Activated effector memory CD4-positive, alpha-beta T cell treated with anti-CD3 and anti-CD28 coated beads, Interleukin-2, amount 50 U/mL, for 16 hours (primary cell): ENCODE results near the gene IL17RB.

Experiments
- DNase-seq: peaks from one replicate; pipeline ENCODE4 v3.0.0-alpha.2; 2020

Gene IL17RB

GRCh38 chr3:53865732-53866499, 19.5 kb downstream of the IL17RB start:
- DNase-seq, result no peak

- DNase-seq, result no peak
These were observed 34.3 kb downstream of the IL17RB start for GRCh38 chr3:53880396-53881345.

- peak; percentile 95 for DNase-seq
These were observed 35.6 kb downstream of the IL17RB start, which contains the start of gene ACTR8 for GRCh38 chr3:53881691-53882593. Gene ACTR8 (minus strand): TSS chr3:53882152. CDS start chr3:53882101, 51 bp downstream.

- no peak for DNase-seq
These were observed 36.6 kb downstream of the IL17RB start for GRCh38 chr3:53883008-53883407.

- DNase-seq, result no peak
These were observed 38.3 kb downstream of the IL17RB start for GRCh38 chr3:53884623-53885022.

GRCh38 chr3:53885239-53885638, 38.9 kb downstream of the IL17RB start:
- no peak for DNase-seq

- DNase-seq, result no peak
These were observed 41.1 kb downstream of the IL17RB start for GRCh38 chr3:53887446-53887845.

GRCh38 chr3:53888232-53888631, 41.9 kb downstream of the IL17RB start:
- no peak for DNase-seq

GRCh38 chr3:53890726-53891475, 44.5 kb downstream of the IL17RB start:
- peak; percentile 79 for DNase-seq

GRCh38 chr3:53891497-53892285, 45.3 kb downstream of the IL17RB start, which contains the start of gene SELENOK:
Gene SELENOK (minus strand): TSS chr3:53891859.
- peak; percentile 99 for DNase-seq

- DNase-seq, result no peak
These were observed 45.9 kb downstream of the IL17RB start for GRCh38 chr3:53892286-53892637.

GRCh38 chr3:53899750-53900149, 53.4 kb downstream of the IL17RB start:
- no peak for DNase-seq

GRCh38 chr3:53900666-53901331, 54.4 kb downstream of the IL17RB start:
- DNase-seq, result no peak

- DNase-seq, result no peak
These were observed 55.7 kb downstream of the IL17RB start for GRCh38 chr3:53902067-53902466.

- DNase-seq, result no peak
These were observed 56.3 kb downstream of the IL17RB start for GRCh38 chr3:53902711-53903110.

GRCh38 chr3:53913401-53913800, 67.0 kb downstream of the IL17RB start:
- DNase-seq, result no peak
